Tibial nerve (tissue), 4 donors: ENCODE data around the gene CDK18. TPM values are rescaled to one million over a fixed set of nuclear protein-coding genes. Genes with fewer than 3 reads are reported as not detected.

Experiments used
- DNase-seq, 2 donors: peaks; one replicate each; pipeline ENCODE4 v3.0.0-alpha.2; 2019; ENCODE audit warnings: low spot score in 2 of 2
- H3K27ac ChIP-seq, 4 donors: fragments of 200-600 bp; sonication (generic) in 3 of 4; one replicate each; pipeline ENCODE4 v1.5.1; 2017 to 2019; ENCODE audit warnings: mild to moderate bottlenecking in 1 of 4
- H3K27me3 ChIP-seq, 2 donors: fragments of 200-600 bp; sonication (generic) in 1 of 2; one replicate each; pipeline versions ENCODE4 v1.5.1 to v1.6.0; 2017 to 2019
- H3K36me3 ChIP-seq, 3 donors: fragments of 200-600 bp; sonication (generic); one replicate each; pipeline ENCODE4 v1.5.1; 2018 to 2019
- H3K4me1 ChIP-seq, 4 donors: fragments of 200-600 bp; sonication (generic) in 3 of 4; one replicate each; pipeline ENCODE4 v1.5.1; 2017 to 2019
- H3K4me3 ChIP-seq, 4 donors: fragments of 200-600 bp; sonication (generic) in 3 of 4; one replicate each; pipeline ENCODE4 v1.5.1; 2017 to 2019; ENCODE audit warnings: mild to moderate bottlenecking in 1 of 4, moderate library complexity in 1 of 4
- H3K9me3 ChIP-seq, 4 donors: fragments of 200-600 bp; sonication (generic) in 3 of 4; one replicate each; pipeline ENCODE4 v1.5.1; 2017 to 2019
- EP300 ChIP-seq, 2 donors: sonication (generic); formaldehyde crosslinking; IDR thresholded peaks; one replicate each; pipeline ENCODE4 v1.6.1; 2017; ENCODE audit warnings: antibody characterized with exemption in 2 of 2, mild to moderate bottlenecking in 1 of 2
- POLR2A ChIP-seq, 2 donors: fragments of 450-650 bp; IDR thresholded peaks; one replicate each; pipeline ENCODE4 v1.6.1; 2017; ENCODE audit warnings: antibody characterized with exemption in 2 of 2, mild to moderate bottlenecking in 2 of 2, moderate library complexity in 2 of 2
- WGBS, 2 donors: methylation state at CpG; one replicate each; pipeline ENCODE4 v1.1.5; 2018; 5-methylcytosine and 5-hydroxymethylcytosine counted together
- total RNA-seq, 4 donors: library from RNA; depleted of rRNA; stranded (reverse); fragments of >200 nt; gene quantifications; one replicate each; pipeline ENCODE4 v1.1.0, GENCODE V29; 2016
- TF ChIP-seq, protein P1 (sequence below), 5 experiments: fragments of 200-600 bp in 3 of 5; fragments of 450-650 bp in 2 of 5; sonication (generic) in 3 of 5; IDR thresholded peaks; one replicate each; pipeline ENCODE4 v1.5.1; 2016 to 2019; ENCODE audit warnings: antibody characterized with exemption in 5 of 5, mild to moderate bottlenecking in 3 of 5, moderate library complexity in 2 of 5

CDK18 gene
- total RNA-seq, 4 donors from 2014 or later, result 5.1 to 14.1 (median 7.5) TPM

DNA sequence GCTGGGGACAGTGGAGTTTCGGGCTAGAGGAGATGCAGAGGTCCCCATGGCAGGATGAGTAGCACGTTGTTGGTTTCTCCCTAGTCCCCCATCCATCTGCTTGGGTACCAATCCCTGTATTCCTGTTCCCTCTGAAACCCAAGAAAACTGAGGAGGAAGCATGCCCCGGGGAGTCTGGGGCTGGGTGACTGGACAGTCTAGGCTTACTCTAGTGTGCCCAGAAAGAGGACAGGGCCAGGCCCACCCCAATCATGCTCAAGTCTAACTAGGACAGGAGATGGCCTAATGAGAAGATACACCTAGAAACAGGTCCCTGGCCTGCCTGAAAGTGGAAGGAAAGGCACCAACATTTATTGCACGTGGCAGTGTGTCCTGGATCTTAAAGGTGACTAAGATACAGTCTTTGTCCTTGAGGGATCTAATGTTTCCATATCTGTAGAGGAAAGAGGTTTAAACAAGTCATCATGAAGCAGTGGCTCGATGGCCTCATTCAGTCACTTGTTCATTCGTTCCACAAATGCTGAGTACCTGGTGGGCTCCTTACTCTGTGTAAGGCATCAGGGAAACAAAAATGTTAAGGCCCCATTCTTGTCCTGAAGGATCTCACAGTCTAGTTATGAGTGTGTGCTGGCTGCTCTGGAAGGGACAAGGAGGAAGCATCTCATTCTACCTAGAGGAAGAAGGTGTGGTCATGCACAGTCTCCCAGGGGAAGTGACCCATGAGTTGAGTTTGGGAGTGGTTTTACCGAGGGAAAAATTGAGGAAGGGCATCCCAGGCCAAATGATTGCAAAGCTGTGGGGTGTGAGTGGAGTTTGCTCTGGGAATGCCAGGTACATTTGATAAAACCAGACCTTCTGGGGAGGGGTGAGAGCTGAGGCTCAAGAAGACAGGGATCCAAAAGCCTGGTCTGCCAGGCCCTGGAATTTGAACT is 10.0 kb downstream of the CDK18 start:
- Histone ChIP-seq H3K27ac (no peak overlapping the region), H3K4me3 (no peak overlapping the region), H3K4me1 (peaks cover 0 to 31% (median 15%) of the 10 kb centered on the region in 4 donors), H3K36me3 (no peaks in the 10 kb centered on the region), H3K27me3 (no peaks in the 10 kb centered on the region), H3K9me3 (no peaks in the 10 kb centered on the region)
- WGBS, 2 donors, result 67 to 78% methylated on average over 7 of the region's 7 CpGs
- DNase-seq, result no peak
- TF ChIP-seq POLR2A (IDR thresholded peaks at IDR 0.05), result no peak
- no peak for TF ChIP-seq EP300 (IDR thresholded peaks at IDR 0.05)
- TF ChIP-seq, protein P1, sequence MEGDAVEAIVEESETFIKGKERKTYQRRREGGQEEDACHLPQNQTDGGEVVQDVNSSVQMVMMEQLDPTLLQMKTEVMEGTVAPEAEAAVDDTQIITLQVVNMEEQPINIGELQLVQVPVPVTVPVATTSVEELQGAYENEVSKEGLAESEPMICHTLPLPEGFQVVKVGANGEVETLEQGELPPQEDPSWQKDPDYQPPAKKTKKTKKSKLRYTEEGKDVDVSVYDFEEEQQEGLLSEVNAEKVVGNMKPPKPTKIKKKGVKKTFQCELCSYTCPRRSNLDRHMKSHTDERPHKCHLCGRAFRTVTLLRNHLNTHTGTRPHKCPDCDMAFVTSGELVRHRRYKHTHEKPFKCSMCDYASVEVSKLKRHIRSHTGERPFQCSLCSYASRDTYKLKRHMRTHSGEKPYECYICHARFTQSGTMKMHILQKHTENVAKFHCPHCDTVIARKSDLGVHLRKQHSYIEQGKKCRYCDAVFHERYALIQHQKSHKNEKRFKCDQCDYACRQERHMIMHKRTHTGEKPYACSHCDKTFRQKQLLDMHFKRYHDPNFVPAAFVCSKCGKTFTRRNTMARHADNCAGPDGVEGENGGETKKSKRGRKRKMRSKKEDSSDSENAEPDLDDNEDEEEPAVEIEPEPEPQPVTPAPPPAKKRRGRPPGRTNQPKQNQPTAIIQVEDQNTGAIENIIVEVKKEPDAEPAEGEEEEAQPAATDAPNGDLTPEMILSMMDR (IDR thresholded peaks at IDR 0.05), result no peak

DNA sequence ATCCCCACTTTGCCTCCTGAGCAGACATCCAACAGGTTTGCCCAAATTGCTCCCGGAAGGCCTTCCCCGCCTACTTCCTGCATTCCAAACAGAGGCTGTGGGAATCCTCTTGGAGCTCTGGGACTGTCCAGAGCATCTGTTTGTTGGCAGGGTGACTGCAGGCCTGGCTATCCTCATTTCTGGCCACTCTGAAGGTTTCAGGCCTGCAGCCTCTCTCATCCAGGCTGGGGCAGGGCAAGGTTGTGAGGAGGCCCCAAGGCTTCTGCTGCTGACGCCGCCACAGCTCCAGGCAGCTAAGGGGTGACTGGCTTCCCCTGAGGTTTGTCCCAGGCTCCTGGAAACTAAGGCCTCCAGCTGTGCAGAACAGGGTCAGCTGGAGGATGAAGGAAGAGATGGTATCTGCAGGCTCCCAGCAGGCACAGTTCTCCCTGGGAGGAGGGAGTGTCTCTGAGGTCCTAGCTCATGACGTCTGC is 11.3 kb downstream of the CDK18 start:
- H3K4me3 ChIP-seq, result no peak overlapping the region
- H3K4me1 ChIP-seq, result peaks cover 0 to 38% (median 18%) of the 10 kb centered on the region in 4 donors
- H3K27ac ChIP-seq, result no peak overlapping the region
- no peaks in the 10 kb centered on the region for H3K36me3 ChIP-seq
- no peak for DNase-seq
- no peaks in the 10 kb centered on the region for H3K27me3 ChIP-seq
- TF ChIP-seq POLR2A (IDR thresholded peaks at IDR 0.05), result no peak
- no peak for TF ChIP-seq EP300 (IDR thresholded peaks at IDR 0.05)
- TF ChIP-seq, protein P1 (IDR thresholded peaks at IDR 0.05), result no peak
- 46 to 56% methylated on average over 3 to 5 of the region's 5 CpGs for WGBS, 2 donors
- H3K9me3 ChIP-seq, result no peaks in the 10 kb centered on the region

DNA sequence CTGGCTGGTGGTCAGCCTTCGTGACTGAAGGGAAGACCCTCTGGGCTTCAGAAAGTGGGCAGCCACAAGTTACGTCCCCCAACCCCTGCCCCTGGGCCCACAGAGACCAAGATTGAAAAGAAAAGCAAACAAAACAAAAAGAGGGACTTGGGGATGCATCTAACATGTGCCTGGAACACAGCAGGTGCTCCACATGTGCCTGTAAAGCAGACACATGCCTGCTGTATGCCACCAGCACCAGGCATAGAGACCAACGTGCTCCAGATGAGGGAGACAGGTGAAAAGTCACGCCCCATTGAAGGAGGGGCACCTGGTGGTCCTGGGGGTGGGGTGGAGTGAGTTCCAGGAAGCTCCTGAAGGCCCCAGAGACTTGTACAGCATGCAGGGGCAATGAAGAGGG is 11.9 kb downstream of the CDK18 start:
- 85 to 93% methylated on average over 4 of the region's 4 CpGs for WGBS, 2 donors
- TF ChIP-seq, protein P1 (IDR thresholded peaks at IDR 0.05), result no peak
- TF ChIP-seq POLR2A (IDR thresholded peaks at IDR 0.05) (no peak), EP300 (IDR thresholded peaks at IDR 0.05) (no peak)
- peaks cover 0 to 36% (median 18%) of the 10 kb centered on the region in 4 donors for H3K4me1 ChIP-seq

DNA sequence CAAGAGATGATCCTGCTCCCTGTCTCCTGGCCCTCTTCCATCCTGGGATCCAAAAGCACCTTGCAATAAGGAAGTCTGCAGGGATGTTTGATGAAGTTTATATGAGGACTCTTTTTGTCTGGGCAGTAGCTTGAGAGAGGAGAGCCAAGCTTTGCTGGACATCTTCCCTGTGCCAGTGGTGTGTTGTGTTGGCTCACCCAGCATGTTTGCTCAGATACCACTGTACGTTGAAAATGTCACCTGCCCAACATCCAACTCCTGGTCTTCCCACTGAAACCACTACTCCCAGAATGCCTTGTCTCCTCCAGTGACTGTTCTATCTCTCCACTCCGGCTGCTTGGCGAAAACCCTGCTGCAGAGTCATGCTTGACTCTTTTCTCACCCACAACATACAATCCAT is 12.8 kb downstream of the CDK18 start:
- no peak overlapping the region for H3K27ac ChIP-seq
- H3K4me3 ChIP-seq, result no peak overlapping the region
- H3K27me3 ChIP-seq, result no peaks in the 10 kb centered on the region
- H3K4me1 ChIP-seq, result peaks cover 0 to 29% (median 14%) of the 10 kb centered on the region in 4 donors
- H3K36me3 ChIP-seq, result no peaks in the 10 kb centered on the region
- TF ChIP-seq, protein P1 (IDR thresholded peaks at IDR 0.05), result no peak
- TF ChIP-seq EP300 (IDR thresholded peaks at IDR 0.05) (no peak), POLR2A (IDR thresholded peaks at IDR 0.05) (no peak)
- no peaks in the 10 kb centered on the region for H3K9me3 ChIP-seq
- DNase-seq, result no peak
- WGBS, 2 donors, result 88 to 97% methylated on average over 3 of the region's 3 CpGs

More for the DNA sequence above, 11.9 kb downstream of the CDK18 start:
- DNase-seq, result no peak
- Histone ChIP-seq H3K36me3 (no peaks in the 10 kb centered on the region), H3K27me3 (no peaks in the 10 kb centered on the region), H3K4me3 (no peak overlapping the region), H3K9me3 (no peaks in the 10 kb centered on the region), H3K27ac (no peak overlapping the region)

DNA sequence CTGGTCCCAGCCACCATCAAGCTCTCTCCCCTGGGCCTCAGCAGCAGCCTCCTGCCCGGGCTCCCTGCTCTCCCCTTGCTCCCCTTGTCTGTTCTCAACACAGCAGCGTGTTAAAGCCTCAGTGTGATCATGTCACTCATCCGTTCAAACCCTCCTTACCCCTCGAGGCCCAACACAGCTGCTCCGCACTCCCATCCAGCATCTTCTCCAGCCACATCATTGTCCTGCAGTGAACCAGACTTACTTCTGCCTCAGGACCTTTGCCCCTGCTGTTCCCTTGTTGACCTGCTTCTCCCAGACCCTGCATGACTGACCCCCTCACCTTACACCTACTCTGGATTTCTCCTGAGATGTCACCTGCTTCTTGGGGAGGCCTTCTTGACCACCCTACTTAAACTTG is 13.3 kb downstream of the CDK18 start:
- Histone ChIP-seq H3K9me3 (no peaks in the 10 kb centered on the region), H3K4me3 (no peak overlapping the region), H3K27me3 (no peaks in the 10 kb centered on the region), H3K4me1 (peaks cover 0 to 25% (median 12%) of the 10 kb centered on the region in 4 donors), H3K27ac (no peak overlapping the region), H3K36me3 (no peaks in the 10 kb centered on the region)
- DNase-seq, result no peak
- 74 to 79% methylated on average over 5 of the region's 5 CpGs for WGBS, 2 donors
- no peak for TF ChIP-seq POLR2A (IDR thresholded peaks at IDR 0.05)
- TF ChIP-seq, protein P1 (IDR thresholded peaks at IDR 0.05), result no peak
- no peak for TF ChIP-seq EP300 (IDR thresholded peaks at IDR 0.05)
